HFF-Myc (cell line): ENCODE data around the gene EVL.

ENCODE experiments used
- DNase-seq: peaks from one replicate; pipeline ENCODE4 v3.0.0-alpha.2; 2011; ENCODE audit warnings: low read depth; ENCODE audit errors: extremely low read depth
- H3K4me3 ChIP-seq: replicated peaks from 2 replicates; pipeline ENCODE4 v1.5.1; 2011; ENCODE audit warnings: low read depth, mild to moderate bottlenecking, control low read depth, low read length
- CTCF ChIP-seq: IDR thresholded peaks from 2 replicates; pipeline ENCODE4 v1.5.1; 2012; ENCODE audit warnings: mild to moderate bottlenecking, low read depth, low read length, control low read depth; ENCODE audit errors: missing control alignments

The EVL gene

GRCh38 chr14:100091386-100091785, 26.2 kb downstream of the EVL start:
- DNase-seq, result no peak
- H3K4me3 ChIP-seq, result no peak overlapping the region
- no peak for TF ChIP-seq CTCF

- no peak for DNase-seq
- no peak overlapping the region for H3K4me3 ChIP-seq
These were observed 27.6 kb downstream of the EVL start for GRCh38 chr14:100092832-100093231.

GRCh38 chr14:100093319-100093718, 28.1 kb downstream of the EVL start:
- no peak overlapping the region for H3K4me3 ChIP-seq
- TF ChIP-seq CTCF, result no peak
- DNase-seq, result no peak

More at GRCh38 chr14:100092832-100093231, 27.6 kb downstream of the EVL start:
- TF ChIP-seq CTCF, result no peak

GRCh38 chr14:100096656-100097055, 31.4 kb downstream of the EVL start:
- no peak for DNase-seq
- no peak overlapping the region for H3K4me3 ChIP-seq
- no peak for TF ChIP-seq CTCF

GRCh38 chr14:100098171-100098570, 32.9 kb downstream of the EVL start:
- H3K4me3 ChIP-seq, result no peak overlapping the region
- DNase-seq, result no peak
- no peak for TF ChIP-seq CTCF

GRCh38 chr14:100100032-100100703, 34.9 kb downstream of the EVL start:
- no peak for DNase-seq
- no peak for TF ChIP-seq CTCF
- no peak overlapping the region for H3K4me3 ChIP-seq
